Keratinocyte (primary cell): ENCODE results near the gene BCL2L1. TPM values are rescaled to one million over a fixed set of nuclear protein-coding genes. Genes with fewer than 3 reads are reported as not detected.

Source experiments
- DNase-seq: peaks from one replicate; pipeline ENCODE4 v3.0.0-alpha.2; 2011; ENCODE audit warnings: low read depth, missing footprints, low spot score
- FAIRE-seq: peaks from 2 replicates; lab custom pipeline; 2011; peaks lifted over from hg19 to GRCh38; lab: Jason Lieb, UNC
- H2AFZ ChIP-seq: 2 replicates; pipeline ENCODE4 v1.6.0; 2012; ENCODE audit warnings: low read length, control low read depth, inconsistent platforms; ENCODE audit not compliant: control insufficient read depth
- H3K27ac ChIP-seq: 2 replicates; pipeline ENCODE4 v1.5.1; 2011; ENCODE audit warnings: low read length; ENCODE audit not compliant: control insufficient read depth, insufficient read depth
- H3K27me3 ChIP-seq: 3 replicates; pipeline ENCODE4 v1.6.0; 2011; ENCODE audit warnings: low read length; ENCODE audit not compliant: control insufficient read depth, insufficient read depth; ENCODE audit errors: extremely low read depth
- H3K36me3 ChIP-seq, 2 experiments: 2 replicates in 1 of 2; 3 replicates in 1 of 2; pipeline ENCODE4 v1.5.1; 2011; ENCODE audit warnings: low read length in 2 of 2, mild to moderate bottlenecking in 1 of 2; ENCODE audit not compliant: control insufficient read depth in 2 of 2, insufficient read depth in 2 of 2; ENCODE audit errors: extremely low read depth in 1 of 2
- H3K4me1 ChIP-seq: 3 replicates; pipeline ENCODE4 v1.5.1; 2011; ENCODE audit warnings: low read length; ENCODE audit not compliant: control insufficient read depth, insufficient read depth; ENCODE audit errors: extremely low read depth
- H3K4me2 ChIP-seq: 3 replicates; pipeline ENCODE4 v1.6.0; 2011; ENCODE audit warnings: low read depth, low read length; ENCODE audit not compliant: control insufficient read depth, insufficient read depth; ENCODE audit errors: extremely low read depth
- H3K4me3 ChIP-seq, 3 experiments: fragments of 200-600 bp in 1 of 3; sonication (generic) in 1 of 3; 2 replicates in 2 of 3; 3 replicates in 1 of 3; pipeline ENCODE4 v1.5.1; 2011 to 2016; ENCODE audit warnings: low read length in 3 of 3, mild to moderate bottlenecking in 3 of 3, control low read depth in 2 of 3, inconsistent platforms in 1 of 3, low read depth in 1 of 3, mixed read lengths in 1 of 3, mixed run types in 1 of 3, moderate library complexity in 1 of 3; ENCODE audit not compliant: control insufficient read depth in 2 of 3, insufficient read depth in 2 of 3; ENCODE audit errors: extremely low read depth in 1 of 3
- H3K79me2 ChIP-seq: 2 replicates; pipeline ENCODE4 v1.6.0; 2012; ENCODE audit warnings: low read length; ENCODE audit not compliant: control insufficient read depth, insufficient read depth
- H3K9ac ChIP-seq: 3 replicates; pipeline ENCODE4 v1.6.0; 2011; ENCODE audit warnings: low read length; ENCODE audit not compliant: control insufficient read depth, insufficient read depth; ENCODE audit errors: extremely low read depth
- H3K9me1 ChIP-seq: 3 replicates; pipeline ENCODE4 v1.6.0; 2011; ENCODE audit warnings: low read length; ENCODE audit not compliant: control insufficient read depth, insufficient read depth; ENCODE audit errors: extremely low read depth
- H3K9me3 ChIP-seq: 2 replicates; pipeline ENCODE4 v1.5.1; 2012; ENCODE audit warnings: low read depth, low read length; ENCODE audit not compliant: control insufficient read depth
- H4K20me1 ChIP-seq: 3 replicates; pipeline ENCODE4 v1.6.0; 2011; ENCODE audit warnings: low read length; ENCODE audit not compliant: control insufficient read depth, insufficient read depth; ENCODE audit errors: extremely low read depth
- EZH2 ChIP-seq: IDR thresholded peaks from one replicate; pipeline ENCODE4 v1.6.1; 2012; ENCODE audit warnings: inconsistent platforms, mild to moderate bottlenecking, low read length, moderate library complexity
- dilution Hi-C: fragments of 300-500 bp; cut with MboI; formaldehyde crosslinking; loops from one replicate; pipeline ENCODE4 v1.7.0; 2020; ENCODE audit warnings: low sequenced_read_pairs; ENCODE audit not compliant: extremely low pct_ligation_motif_present
- polyA plus RNA-seq, 5 experiments: library from polyadenylated mRNA; depleted of rRNA in 3 of 5; stranded (reverse) in 3 of 5; stranded (forward) in 1 of 5; unstranded in 1 of 5; fragments of >200 nt; gene quantifications; 1 replicate in 1 of 5; 2 replicates in 3 of 5; 3 replicates in 1 of 5; pipeline versions ENCODE4 v1.2.1 to v1.2.3, GENCODE V29; 2011 to 2012; ENCODE audit warnings: missing spikeins in 2 of 5, low read depth in 1 of 5, low replicate concordance in 1 of 5
- TF ChIP-seq, protein P1 (sequence below), 3 experiments: IDR thresholded peaks in 1 of 3; conservative IDR thresholded peaks in 1 of 3; optimal IDR thresholded peaks in 1 of 3; 2 replicates in 2 of 3; 3 replicates in 1 of 3; pipeline versions ENCODE3 to v1.5.1; 2011; ENCODE audit warnings: low read length in 3 of 3, mild to moderate bottlenecking in 3 of 3, moderate library complexity in 2 of 3, control low read depth in 1 of 3, inconsistent platforms in 1 of 3; ENCODE audit not compliant: insufficient read depth in 2 of 3; ENCODE audit errors: extremely low read depth in 1 of 3

BCL2L1 gene
- polyA plus RNA-seq, 1 donor (not counting 4 experiments of a cell fraction or from before 2014, with no cell fraction given): 109 TPM

DNA sequence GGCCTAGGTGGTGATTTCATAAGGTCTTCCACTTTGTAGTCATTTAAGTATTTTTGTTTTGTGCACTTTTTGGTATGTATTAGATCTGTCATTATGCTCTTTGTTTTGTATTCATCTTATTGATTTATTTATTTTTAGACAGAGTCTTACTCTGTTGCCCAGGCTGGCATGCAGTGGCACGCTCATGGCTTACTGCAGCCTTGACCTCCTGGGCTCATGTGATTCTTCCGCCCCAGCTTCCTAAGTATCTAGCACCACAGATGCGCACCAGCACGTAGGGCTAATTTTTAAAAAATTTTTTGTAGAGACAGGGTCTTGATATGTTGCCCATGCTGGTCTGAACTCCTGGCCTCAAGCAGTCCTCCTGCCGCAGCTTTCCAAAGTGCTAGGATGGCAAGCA, 47.0 kb upstream of the BCL2L1 start:
- no peak overlapping the region for H3K27ac ChIP-seq
- H3K4me2 ChIP-seq: no peak overlapping the region
- no peaks in the 10 kb centered on the region for H3K9me3 ChIP-seq
- no peak overlapping the region for H3K4me3 ChIP-seq
- no peaks in the 10 kb centered on the region for H3K27me3 ChIP-seq
- H3K36me3 ChIP-seq: peaks cover 4 to 27% of the 10 kb centered on the region in 2 experiments
- FAIRE-seq (no peak), DNase-seq (no peak)
- H3K9ac ChIP-seq: no peak overlapping the region
- H2AFZ ChIP-seq: no peak overlapping the region
- TF ChIP-seq EZH2: no peak
- TF ChIP-seq, protein P1, sequence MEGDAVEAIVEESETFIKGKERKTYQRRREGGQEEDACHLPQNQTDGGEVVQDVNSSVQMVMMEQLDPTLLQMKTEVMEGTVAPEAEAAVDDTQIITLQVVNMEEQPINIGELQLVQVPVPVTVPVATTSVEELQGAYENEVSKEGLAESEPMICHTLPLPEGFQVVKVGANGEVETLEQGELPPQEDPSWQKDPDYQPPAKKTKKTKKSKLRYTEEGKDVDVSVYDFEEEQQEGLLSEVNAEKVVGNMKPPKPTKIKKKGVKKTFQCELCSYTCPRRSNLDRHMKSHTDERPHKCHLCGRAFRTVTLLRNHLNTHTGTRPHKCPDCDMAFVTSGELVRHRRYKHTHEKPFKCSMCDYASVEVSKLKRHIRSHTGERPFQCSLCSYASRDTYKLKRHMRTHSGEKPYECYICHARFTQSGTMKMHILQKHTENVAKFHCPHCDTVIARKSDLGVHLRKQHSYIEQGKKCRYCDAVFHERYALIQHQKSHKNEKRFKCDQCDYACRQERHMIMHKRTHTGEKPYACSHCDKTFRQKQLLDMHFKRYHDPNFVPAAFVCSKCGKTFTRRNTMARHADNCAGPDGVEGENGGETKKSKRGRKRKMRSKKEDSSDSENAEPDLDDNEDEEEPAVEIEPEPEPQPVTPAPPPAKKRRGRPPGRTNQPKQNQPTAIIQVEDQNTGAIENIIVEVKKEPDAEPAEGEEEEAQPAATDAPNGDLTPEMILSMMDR (optimal IDR thresholded peaks at IDR 0.05 in 1 of 3, IDR thresholded peaks at IDR 0.05 in 1 of 3, conservative IDR thresholded peaks at IDR 0.05 in 1 of 3; ENCODE audit: extremely low read depth in 1 of 3, insufficient read depth in 2 of 3, low read length in 3 of 3): no peak
- H4K20me1 ChIP-seq: peaks cover 4% of the 10 kb centered on the region
- H3K4me1 ChIP-seq: no peaks in the 10 kb centered on the region
- H3K79me2 ChIP-seq: peaks cover 10% of the 10 kb centered on the region
- dilution Hi-C loops: no loop called here
- H3K9me1 ChIP-seq: no peaks in the 10 kb centered on the region

DNA sequence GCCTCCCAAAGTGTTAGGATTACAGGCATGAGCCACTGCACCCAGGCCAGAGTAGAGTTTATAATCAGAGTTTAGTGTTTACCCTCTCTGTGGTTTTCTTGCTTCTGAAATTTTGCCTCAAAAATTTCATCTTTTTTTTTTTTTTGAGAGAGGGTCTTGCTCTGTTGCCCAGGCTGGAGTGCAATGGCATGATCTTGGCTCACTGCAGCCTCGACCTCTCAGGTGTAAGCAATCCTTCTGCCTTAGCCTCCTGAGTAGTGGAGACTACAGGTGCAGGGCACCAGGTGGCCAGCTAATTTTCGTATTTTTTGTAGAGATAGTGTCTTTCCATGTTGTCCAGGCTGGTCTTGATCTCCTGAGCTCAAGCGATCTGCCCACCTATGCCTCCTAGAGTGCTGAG, 45.1 kb upstream of the BCL2L1 start:
- Histone ChIP-seq H3K9me1 (no peaks in the 10 kb centered on the region), H3K27me3 (no peaks in the 10 kb centered on the region), H3K4me1 (no peaks in the 10 kb centered on the region), H3K4me2 (no peak overlapping the region), H3K4me3 (no peak overlapping the region), H3K27ac (no peak overlapping the region), H3K36me3 (peaks cover 4 to 22% of the 10 kb centered on the region in 2 experiments), H2AFZ (no peak overlapping the region), H3K79me2 (peaks cover 13% of the 10 kb centered on the region), H4K20me1 (peaks cover 4% of the 10 kb centered on the region), H3K9ac (no peak overlapping the region), H3K9me3 (no peaks in the 10 kb centered on the region)
- FAIRE-seq (no peak), DNase-seq (no peak)
- TF ChIP-seq, protein P1 (optimal IDR thresholded peaks at IDR 0.05 in 1 of 3, IDR thresholded peaks at IDR 0.05 in 1 of 3, conservative IDR thresholded peaks at IDR 0.05 in 1 of 3; ENCODE audit: extremely low read depth in 1 of 3, insufficient read depth in 2 of 3, low read length in 3 of 3): no peak
- TF ChIP-seq EZH2: no peak
- dilution Hi-C loops: no loop called here
